SIG-M5 treated with dmso at 0.1 percent for 504 hours (cell line): ENCODE results near the gene LRRC32.

Experiments used
- DNase-seq: peaks from one replicate; lab custom pipeline; 2025; ENCODE audit not compliant: unreplicated experiment; lab: John Stamatoyannopoulos, UW

Gene LRRC32

GRCh38 chr11:76682106-76682505 is 11.6 kb upstream of the LRRC32 start:
- DNase-seq: no peak

GRCh38 chr11:76680518-76681425 is 10.2 kb upstream of the LRRC32 start:
- peak; percentile 42 for DNase-seq

GRCh38 chr11:76678321-76678720 is 7.8 kb upstream of the LRRC32 start:
- peak; percentile 18 for DNase-seq

GRCh38 chr11:76677458-76677765 is 6.9 kb upstream of the LRRC32 start:
- no peak for DNase-seq

DNA sequence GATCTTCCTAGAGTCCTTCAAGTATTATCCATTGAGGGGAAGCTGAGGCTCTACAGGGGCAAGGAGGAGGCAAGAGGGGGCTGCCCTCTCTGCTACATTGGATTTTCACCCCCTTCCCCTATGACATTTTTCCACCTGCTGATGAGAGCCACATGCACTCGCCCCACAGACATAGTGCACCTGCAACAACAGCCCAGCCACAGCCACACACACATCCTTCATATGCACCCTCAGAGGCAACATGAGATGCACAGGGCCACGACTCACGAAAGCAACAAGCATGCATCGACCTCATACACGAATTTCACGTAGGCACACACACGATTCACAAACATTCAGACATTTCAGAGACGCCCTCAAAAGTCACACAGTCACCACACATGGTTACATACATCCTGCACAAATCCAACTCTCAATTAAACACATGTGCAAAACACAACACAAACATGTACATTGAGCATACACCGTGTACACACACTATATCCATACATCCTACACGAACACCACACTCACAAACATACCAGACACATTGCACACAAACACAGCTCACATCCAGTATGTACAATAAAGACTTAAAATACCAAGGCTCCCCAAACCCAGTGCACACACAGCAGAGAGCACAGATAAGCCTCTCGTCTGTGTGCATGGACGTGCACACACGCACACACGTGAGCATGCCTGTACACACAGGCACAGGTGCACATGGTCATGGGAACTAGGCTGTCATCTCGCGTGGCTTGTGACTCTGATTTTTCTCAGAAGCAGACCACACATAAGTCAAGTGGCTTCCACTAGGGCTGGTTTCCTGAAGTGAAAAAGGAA is 6.3 kb upstream of the LRRC32 start:
- no peak for DNase-seq

GRCh38 chr11:76674517-76675400 is 4.2 kb upstream of the LRRC32 start:
- DNase-seq: no peak

- DNase-seq: no peak
These were observed 2.9 kb upstream of the LRRC32 start for GRCh38 chr11:76673176-76674142.

DNA sequence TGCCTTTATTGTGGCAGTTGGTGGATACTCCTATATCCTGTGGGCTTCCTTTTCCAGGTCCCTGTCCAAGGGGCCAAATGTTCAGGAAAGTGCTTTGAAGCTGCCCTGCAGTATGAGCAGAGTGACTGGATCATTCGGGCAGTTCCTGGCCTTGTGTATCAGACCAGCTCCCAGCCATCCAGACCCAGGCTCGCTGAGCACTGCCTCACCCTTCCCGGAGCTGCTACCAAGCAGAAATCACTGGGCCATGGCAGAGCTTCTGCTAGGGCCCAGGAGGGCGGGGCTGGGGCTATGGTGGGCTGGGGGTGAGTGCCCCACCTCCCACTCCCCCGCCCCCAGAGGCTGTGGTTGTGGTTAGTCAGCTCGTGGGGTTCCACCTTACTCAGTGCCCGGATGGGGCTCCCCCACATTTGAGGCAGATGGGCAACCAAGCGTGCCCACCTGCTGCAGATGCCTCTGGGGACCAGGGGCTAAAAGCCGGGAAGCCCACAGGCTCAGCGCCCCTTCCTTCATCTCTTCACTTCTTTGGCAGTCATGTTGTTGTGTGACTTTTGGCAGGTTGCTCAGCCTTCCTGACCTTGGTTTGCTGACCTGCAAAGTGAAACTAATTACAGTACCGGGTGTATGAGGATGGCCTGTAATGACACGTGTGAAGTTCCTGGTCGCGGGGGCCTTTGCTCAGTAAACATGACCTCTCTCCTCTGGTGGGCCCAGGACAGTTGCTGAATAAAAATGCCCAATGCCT is 2.1 kb upstream of the LRRC32 start:
- no peak for DNase-seq

GRCh38 chr11:76671626-76672309 is 1.2 kb upstream of the LRRC32 start:
- no peak for DNase-seq

- DNase-seq: no peak
These were observed 668 bp upstream of the LRRC32 start for GRCh38 chr11:76671237-76671592.

DNA sequence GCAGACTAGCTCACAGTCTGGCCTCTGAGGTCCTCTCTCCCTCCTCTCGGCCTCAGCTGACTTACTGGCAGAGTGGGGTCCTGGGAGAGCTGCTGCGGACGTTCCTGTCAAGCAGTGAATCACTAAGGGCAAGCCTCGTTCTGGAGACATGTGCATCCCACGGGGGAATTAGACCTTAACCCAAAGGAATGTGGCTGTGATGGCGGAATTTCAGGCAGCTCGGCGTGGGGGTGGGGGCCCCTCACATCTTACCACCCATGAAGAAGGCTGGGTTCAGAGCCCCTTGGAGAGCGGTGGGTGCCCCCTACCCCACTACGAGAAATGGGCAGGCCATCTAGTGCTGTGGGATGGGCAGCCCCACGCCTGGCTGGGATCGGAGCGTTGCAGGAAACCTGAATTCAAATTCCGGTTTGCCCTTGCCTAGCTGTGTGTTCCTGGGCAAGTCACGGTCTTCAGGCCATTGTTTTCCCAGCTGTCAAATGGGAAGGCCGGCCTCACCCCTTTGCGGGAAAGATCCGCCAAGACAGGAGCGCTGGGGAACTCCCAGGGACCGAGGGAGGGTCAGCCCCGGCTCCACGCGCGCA is 554 bp downstream of the LRRC32 start:
- no peak for DNase-seq

DNA sequence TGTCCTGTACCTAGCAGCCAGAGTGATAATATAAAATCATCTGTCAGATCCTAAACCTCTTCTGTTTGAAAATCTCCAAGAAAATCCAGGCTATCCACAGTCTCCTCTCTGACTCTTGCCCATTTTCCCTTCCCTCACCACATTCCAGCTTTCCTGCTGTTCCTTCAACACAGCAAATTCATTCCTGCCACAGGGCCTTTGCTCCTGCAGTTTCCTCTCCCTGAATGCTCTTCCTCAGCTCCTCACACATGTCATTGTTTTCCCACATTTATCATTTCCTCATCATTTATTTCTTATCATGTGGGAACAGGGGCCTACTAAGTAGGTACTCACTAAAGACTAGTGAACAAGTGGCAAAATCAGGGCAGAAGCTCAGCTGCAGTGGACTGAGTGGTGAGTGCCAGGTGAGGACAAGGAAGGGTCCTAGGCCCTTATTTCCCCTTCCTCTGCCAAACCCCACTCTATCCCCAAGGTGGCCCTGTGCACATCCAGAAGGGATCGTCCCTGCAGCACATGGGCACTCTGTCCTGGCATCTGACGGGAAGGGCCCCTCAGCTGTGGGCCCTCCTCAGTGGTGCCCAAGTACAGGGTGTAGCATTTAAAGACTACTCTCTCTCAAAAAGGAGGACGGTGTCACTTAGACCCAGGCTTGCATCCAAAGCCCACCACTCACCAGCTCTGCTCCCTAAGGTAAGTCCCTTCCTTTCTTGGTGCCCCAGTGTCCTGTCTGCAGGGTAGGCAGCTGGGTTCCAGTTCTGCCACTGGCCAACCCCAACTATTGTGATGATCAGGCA is 2.0 kb downstream of the LRRC32 start:
- no peak for DNase-seq

DNA sequence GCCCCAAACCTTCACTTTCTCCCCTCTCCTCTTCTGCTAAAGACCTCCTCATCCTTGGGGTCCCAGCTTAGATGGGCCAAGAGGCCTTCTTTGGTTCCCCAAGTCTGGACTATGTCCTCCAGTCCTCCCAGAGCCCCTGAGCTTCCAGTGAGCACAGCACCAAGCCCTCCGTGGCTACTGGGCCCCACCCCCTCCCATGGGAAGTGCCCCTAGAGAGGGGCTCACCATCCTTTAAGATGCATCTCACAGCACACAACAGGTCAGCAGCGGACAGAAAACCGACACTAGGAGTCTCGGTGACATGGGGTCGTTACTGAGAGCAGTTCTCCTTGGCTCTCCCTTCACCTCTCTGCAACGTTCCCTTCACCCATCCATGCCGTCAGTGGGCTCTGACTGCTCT is 2.7 kb downstream of the LRRC32 start:
- DNase-seq: no peak

DNA sequence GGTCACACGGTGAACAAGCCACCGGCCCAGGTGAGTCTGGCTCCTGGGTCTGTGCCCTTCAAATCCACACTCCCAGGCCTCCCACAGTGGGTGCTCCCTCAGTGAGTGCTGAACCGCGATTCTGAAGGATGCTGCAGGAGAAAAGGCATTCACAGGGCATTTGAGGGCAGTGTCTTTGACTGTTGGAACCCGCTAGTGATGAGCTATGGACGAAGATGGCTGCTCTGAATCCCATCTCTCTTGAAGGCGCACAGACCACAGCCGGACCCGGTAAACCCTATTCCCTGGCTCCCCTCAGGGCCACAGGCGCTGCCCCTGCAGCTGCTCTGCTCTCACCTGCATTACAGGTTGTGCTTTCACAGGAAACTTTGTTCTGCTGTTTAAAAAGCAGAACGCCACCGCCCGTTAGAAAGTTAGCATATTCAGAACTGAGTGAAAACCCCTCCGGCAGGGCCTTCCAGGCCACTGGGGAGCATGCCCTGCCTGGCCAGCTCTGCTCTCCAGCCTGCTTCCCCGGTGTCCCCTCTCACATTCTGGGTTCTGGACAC is 3.2 kb downstream of the LRRC32 start:
- no peak for DNase-seq

DNA sequence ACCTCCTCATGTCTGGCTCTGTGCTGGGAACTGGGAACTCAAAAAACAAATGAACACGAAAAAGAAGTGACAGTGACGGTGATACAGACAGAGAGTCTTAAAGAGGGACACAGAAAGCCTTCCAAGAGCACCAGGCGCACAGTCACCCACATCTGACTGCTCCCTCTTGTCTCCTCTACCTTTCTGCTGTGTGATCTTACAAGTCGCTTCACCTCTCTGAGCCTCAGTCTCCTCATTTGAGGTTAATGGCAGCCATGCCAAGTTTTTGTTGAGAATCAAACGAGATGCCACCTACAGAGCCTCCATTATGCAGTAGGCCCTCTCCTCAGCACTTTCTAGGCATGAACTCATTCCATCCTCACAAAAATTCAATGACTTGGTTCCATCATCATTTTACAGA is 3.7 kb downstream of the LRRC32 start:
- no peak for DNase-seq

GRCh38 chr11:76666408-76666807 is 4.1 kb downstream of the LRRC32 start:
- no peak for DNase-seq

DNA sequence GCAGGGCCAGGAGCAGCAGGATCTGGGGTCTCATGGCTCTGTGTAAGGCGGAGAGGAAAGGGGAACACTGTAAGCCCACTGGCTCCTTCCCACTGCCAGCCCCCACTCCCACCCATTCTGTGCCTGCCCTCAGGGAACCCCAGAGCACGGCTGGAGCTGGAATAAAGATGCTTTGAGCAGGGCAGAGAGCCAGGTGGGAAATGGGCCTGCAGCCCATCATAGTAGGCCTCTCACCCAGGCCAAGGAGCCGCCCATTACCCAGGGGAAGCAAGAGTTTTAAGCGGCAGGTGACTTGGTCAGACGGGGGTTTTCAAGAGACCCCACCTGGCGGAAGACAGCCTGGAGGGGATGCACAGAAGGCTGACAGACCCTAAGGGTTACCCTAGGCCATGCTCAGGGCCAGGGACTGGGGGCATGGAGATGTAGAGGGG is 4.6 kb downstream of the LRRC32 start:
- no peak for DNase-seq
